ENCODE measurements around the gene STX11. TPM values are rescaled to one million over a fixed set of nuclear protein-coding genes. Genes with fewer than 3 reads are reported as not detected.
A peak's percentile ranks its signal among the peaks of the same experiment; 100 is the strongest.

The STX11 gene
- total RNA-seq, 4 donors from 2014 or later: 1.8 to 3.0 (median 2.3) TPM; not detected in 1

DNA sequence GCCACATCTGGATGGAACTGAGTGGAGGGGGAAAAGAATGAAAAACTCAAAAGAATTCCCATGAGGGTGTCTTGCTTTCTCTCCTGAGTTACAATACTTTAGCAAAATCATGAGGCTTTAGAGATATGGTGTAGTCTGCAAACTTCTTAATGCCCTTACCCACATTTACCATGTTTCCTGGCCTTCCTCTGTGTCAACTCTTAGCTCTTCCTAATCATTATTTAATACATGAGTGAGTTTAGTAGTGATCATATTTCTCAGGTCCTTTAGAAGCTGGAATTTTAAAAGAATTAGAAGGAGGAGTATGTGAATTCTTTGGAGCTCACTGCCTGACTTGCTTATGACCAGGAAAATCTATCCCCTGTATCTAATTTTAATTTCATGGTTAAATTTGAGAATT, 39.0 kb downstream of the STX11 start:
- no peaks in the 10 kb centered on the region for H3K27me3 ChIP-seq
- no peak overlapping the region for H3K4me3 ChIP-seq
- no peak for DNase-seq
- no peak overlapping the region for H3K27ac ChIP-seq
- H3K4me1 ChIP-seq: no peaks in the 10 kb centered on the region
- in situ Hi-C loops (cut with MboI; ENCODE audit: low pct_ligation_motif_present in 1 of 4, low pct_unique_long_range_greater_than_20kb in 1 of 4, low sequenced_read_pairs in 3 of 4) (no loop called here), intact Hi-C loops (cut with DNase I; ENCODE audit: low total_unique reads) (no loop called here)
- TF ChIP-seq POLR2AphosphoS5 (IDR thresholded peaks at IDR 0.05): no peak
- no peak for TF ChIP-seq EP300 (IDR thresholded peaks at IDR 0.05; ENCODE audit: low read depth)
- TF ChIP-seq, protein P1, sequence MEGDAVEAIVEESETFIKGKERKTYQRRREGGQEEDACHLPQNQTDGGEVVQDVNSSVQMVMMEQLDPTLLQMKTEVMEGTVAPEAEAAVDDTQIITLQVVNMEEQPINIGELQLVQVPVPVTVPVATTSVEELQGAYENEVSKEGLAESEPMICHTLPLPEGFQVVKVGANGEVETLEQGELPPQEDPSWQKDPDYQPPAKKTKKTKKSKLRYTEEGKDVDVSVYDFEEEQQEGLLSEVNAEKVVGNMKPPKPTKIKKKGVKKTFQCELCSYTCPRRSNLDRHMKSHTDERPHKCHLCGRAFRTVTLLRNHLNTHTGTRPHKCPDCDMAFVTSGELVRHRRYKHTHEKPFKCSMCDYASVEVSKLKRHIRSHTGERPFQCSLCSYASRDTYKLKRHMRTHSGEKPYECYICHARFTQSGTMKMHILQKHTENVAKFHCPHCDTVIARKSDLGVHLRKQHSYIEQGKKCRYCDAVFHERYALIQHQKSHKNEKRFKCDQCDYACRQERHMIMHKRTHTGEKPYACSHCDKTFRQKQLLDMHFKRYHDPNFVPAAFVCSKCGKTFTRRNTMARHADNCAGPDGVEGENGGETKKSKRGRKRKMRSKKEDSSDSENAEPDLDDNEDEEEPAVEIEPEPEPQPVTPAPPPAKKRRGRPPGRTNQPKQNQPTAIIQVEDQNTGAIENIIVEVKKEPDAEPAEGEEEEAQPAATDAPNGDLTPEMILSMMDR (IDR thresholded peaks at IDR 0.05): no peak
- TF ChIP-seq POLR2A (IDR thresholded peaks at IDR 0.05): no peak
- H3K9me3 ChIP-seq: no peaks in the 10 kb centered on the region
- no peaks in the 10 kb centered on the region for H3K36me3 ChIP-seq

DNA sequence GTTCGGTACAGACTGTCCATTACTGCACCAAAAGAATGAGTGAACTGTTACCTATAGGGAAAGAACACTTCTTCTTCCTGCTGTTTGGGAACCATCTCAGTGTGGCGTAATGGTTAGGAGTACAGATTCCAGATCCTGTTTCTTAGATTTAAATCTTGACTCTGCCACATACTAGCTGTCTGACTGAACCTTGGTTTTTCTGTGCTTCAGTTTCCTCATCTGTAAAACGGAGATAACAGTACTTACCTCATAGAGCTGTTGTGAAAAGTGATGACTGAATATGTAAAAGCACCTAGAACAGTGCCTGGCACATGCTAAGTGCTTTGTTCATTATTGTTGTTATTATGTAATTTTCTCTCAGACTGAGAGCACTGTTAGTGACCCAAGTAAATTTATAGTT, 39.8 kb downstream of the STX11 start:
- Histone ChIP-seq H3K27ac (peak overlapping the region in 1 of 4 donors; percentile 8), H3K27me3 (no peaks in the 10 kb centered on the region), H3K36me3 (no peaks in the 10 kb centered on the region), H3K9me3 (no peaks in the 10 kb centered on the region), H3K4me1 (no peaks in the 10 kb centered on the region), H3K4me3 (no peak overlapping the region)
- in situ Hi-C loops (cut with MboI; ENCODE audit: low pct_ligation_motif_present in 1 of 4, low pct_unique_long_range_greater_than_20kb in 1 of 4, low sequenced_read_pairs in 3 of 4) (no loop called here), intact Hi-C loops (cut with DNase I; ENCODE audit: low total_unique reads) (no loop called here)
- 82 to 84% methylated on average over 3 of the region's 3 CpGs for WGBS, 2 donors (ENCODE audit: low coverage in 1 of 2)
- TF ChIP-seq, protein P1 (IDR thresholded peaks at IDR 0.05): no peak
- TF ChIP-seq POLR2A (IDR thresholded peaks at IDR 0.05) (no peak), EP300 (IDR thresholded peaks at IDR 0.05; ENCODE audit: low read depth) (no peak), POLR2AphosphoS5 (IDR thresholded peaks at IDR 0.05) (no peak)
- DNase-seq: no peak

DNA sequence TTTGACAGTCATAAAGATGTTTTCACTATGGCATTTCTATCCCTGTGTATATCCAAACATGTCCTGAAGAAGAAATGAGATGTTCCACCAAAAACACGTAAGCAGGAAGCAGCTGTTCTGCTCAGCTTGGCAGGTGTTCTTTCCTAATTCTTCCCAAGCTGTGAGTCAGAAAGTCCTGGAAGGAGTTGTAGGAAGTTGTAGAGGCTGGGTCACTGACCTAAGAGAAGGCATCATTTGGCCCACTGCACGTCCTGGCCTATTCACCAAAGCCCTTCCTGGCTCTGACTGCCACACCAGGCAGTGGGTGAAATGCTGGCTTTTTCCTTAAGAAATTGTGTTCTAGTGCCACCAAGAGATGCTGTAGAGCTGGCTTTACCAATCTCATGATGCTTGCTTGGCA, 40.3 kb downstream of the STX11 start:
- no peak for DNase-seq
- intact Hi-C loops (cut with DNase I; ENCODE audit: low total_unique reads) (no loop called here), in situ Hi-C loops (cut with MboI; ENCODE audit: low pct_ligation_motif_present in 1 of 4, low pct_unique_long_range_greater_than_20kb in 1 of 4, low sequenced_read_pairs in 3 of 4) (no loop called here)
- TF ChIP-seq POLR2AphosphoS5 (IDR thresholded peaks at IDR 0.05) (peak in 2 of 3 donors; percentile 31 to 35), POLR2A (IDR thresholded peaks at IDR 0.05) (no peak)
- H3K9me3 ChIP-seq: no peaks in the 10 kb centered on the region
- H3K4me3 ChIP-seq: no peak overlapping the region
- 53% methylated on average over 2 of the region's 2 CpGs; no CpG with 5 or more reads in 1 of the 2 donors for WGBS, 2 donors (ENCODE audit: low coverage in 1 of 2)
- H3K27me3 ChIP-seq: no peaks in the 10 kb centered on the region
- no peaks in the 10 kb centered on the region for H3K4me1 ChIP-seq
- no peak overlapping the region for H3K27ac ChIP-seq
- H3K36me3 ChIP-seq: no peaks in the 10 kb centered on the region

DNA sequence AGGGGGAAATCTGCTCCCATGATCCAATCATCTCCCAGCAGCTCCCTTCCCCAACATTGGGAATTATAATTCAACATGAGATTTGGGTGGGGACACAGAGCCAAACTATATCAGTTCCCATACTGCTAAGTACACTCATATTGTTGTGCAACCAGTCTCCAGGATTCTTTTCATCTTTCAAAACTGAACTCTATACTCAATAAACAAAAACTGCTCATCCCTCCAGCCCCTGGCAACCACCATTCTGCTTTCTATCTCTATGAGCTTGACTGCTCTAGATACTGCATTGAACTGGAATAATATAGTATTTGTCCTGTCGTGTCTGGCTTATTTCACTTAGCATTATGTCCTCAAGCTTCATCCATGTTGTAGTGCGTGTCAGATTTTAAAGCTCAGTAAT, 42.9 kb downstream of the STX11 start:
- H3K27me3 ChIP-seq: no peaks in the 10 kb centered on the region
- H3K4me3 ChIP-seq: no peak overlapping the region
- intact Hi-C loops (cut with DNase I; ENCODE audit: low total_unique reads): no loop called here
- no peaks in the 10 kb centered on the region for H3K4me1 ChIP-seq
- no peak for TF ChIP-seq EP300 (IDR thresholded peaks at IDR 0.05; ENCODE audit: low read depth)
- TF ChIP-seq, protein P1 (IDR thresholded peaks at IDR 0.05): no peak
- no peak for TF ChIP-seq POLR2A (IDR thresholded peaks at IDR 0.05)
- TF ChIP-seq POLR2AphosphoS5 (IDR thresholded peaks at IDR 0.05): no peak
- H3K36me3 ChIP-seq: no peaks in the 10 kb centered on the region
- in situ Hi-C loops (cut with MboI; ENCODE audit: low pct_ligation_motif_present in 1 of 4, low pct_unique_long_range_greater_than_20kb in 1 of 4, low sequenced_read_pairs in 3 of 4): no loop called here
- no peak overlapping the region for H3K27ac ChIP-seq
- 90 to 94% methylated on average over 2 of the region's 2 CpGs for WGBS, 2 donors (ENCODE audit: low coverage in 1 of 2)
- no peaks in the 10 kb centered on the region for H3K9me3 ChIP-seq
- no peak for DNase-seq

DNA sequence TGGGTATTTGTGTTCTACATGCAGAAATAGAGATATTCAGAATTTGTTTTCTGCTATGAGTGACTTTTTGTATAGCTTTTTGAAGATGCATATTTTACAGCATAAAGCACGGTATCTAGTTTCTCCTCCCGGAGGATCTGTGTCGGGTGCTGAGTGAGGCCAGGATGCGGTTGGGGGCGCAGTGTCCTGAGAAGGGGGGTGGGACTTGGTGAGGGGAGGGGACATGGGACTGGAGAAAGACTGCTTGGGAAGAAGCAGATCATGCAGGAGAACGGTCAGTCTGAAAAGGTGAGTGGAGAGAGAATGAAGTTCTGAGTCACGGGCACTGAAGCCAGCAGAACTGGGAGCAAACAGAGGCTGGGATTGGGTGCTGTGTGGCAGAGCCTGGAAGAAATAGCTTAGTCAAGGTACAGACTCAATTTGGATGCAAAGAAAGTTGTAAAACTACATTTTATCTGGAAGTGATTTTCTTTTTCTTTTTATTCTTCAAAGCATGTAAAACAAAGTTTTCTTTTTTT, 44.0 kb downstream of the STX11 start:
- H3K27ac ChIP-seq: no peak overlapping the region
- intact Hi-C loops (cut with DNase I; ENCODE audit: low total_unique reads): no loop called here
- H3K27me3 ChIP-seq: no peaks in the 10 kb centered on the region
- in situ Hi-C loops (cut with MboI; ENCODE audit: low pct_ligation_motif_present in 1 of 4, low pct_unique_long_range_greater_than_20kb in 1 of 4, low sequenced_read_pairs in 3 of 4): no loop called here
- no peaks in the 10 kb centered on the region for H3K9me3 ChIP-seq
- no peak for TF ChIP-seq POLR2A (IDR thresholded peaks at IDR 0.05)
- no peak for TF ChIP-seq EP300 (IDR thresholded peaks at IDR 0.05; ENCODE audit: low read depth)
- TF ChIP-seq POLR2AphosphoS5 (IDR thresholded peaks at IDR 0.05): no peak
- TF ChIP-seq, protein P1 (IDR thresholded peaks at IDR 0.05): no peak
- 65 to 77% methylated on average over 6 to 7 of the region's 7 CpGs for WGBS, 2 donors (ENCODE audit: low coverage in 1 of 2)
- H3K4me3 ChIP-seq: no peak overlapping the region
- no peak for DNase-seq
- no peaks in the 10 kb centered on the region for H3K36me3 ChIP-seq
- no peaks in the 10 kb centered on the region for H3K4me1 ChIP-seq
